ENCODE measurements around the gene LY6G5C. TPM values are rescaled to one million over a fixed set of nuclear protein-coding genes. Genes with fewer than 3 reads are reported as not detected.

Gene LY6G5C
- total and polyA plus RNA-seq, 9 of the 15 experiments (the other 6 are each of a cell fraction or from before 2014, with no cell fraction given): 0.10 to 0.67 (median 0.46) TPM; not detected in 4

DNA sequence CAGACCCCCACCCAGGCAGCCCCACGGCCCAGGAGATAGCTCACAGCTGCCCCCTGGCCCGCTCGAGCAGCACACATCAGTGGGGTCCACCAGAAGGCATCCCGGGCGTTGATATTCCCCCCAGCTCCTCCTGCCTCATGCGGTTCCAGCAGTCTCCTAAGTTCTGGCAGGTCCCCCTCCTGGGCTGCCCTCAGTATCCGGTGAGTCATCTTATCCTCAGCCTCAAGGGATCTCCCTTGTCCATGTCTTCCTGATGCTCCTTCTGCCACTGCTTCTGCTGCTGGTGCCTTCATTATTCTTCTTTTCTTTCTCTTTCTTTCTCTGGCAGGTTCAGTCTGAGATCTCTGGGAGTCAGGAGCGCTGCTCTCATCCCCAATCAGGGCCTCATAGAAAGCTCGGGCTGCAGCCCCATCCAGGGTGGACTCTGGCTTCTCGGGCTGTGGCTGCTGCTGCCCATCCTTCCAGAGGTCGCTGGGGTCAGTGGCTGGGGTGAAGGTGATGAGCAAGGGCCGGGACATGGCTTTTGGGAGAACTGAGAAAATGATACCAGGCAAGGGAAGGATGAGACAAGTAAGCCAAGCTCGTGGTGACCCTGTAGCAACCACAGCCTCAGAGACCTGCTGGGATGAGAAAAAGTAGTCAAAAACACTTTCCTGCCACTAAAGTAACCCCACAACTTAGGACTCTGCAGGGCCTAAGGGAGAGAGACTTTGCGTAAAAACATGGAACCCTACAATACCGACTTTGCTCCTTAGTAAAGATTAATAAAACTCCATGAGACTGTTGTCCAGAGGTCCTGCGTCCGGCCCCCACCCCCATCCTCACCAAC, 16.7 kb downstream of the LY6G5C start (continued):
- TF ChIP-seq, protein P1, sequence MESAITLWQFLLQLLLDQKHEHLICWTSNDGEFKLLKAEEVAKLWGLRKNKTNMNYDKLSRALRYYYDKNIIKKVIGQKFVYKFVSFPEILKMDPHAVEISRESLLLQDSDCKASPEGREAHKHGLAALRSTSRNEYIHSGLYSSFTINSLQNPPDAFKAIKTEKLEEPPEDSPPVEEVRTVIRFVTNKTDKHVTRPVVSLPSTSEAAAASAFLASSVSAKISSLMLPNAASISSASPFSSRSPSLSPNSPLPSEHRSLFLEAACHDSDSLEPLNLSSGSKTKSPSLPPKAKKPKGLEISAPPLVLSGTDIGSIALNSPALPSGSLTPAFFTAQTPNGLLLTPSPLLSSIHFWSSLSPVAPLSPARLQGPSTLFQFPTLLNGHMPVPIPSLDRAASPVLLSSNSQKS (CRISPR knock-in tag; IDR thresholded peaks at IDR 0.05): 0 out of 2 replicates have a peak, but pooled peaks have one; percentile 9
- TF ChIP-seq, protein P2, sequence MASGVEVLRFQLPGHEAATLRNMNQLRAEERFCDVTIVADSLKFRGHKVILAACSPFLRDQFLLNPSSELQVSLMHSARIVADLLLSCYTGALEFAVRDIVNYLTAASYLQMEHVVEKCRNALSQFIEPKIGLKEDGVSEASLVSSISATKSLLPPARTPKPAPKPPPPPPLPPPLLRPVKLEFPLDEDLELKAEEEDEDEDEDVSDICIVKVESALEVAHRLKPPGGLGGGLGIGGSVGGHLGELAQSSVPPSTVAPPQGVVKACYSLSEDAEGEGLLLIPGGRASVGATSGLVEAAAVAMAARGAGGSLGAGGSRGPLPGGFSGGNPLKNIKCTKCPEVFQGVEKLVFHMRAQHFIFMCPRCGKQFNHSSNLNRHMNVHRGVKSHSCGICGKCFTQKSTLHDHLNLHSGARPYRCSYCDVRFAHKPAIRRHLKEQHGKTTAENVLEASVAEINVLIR (CRISPR knock-in tag; IDR thresholded peaks at IDR 0.05): no peak
- TF ChIP-seq, protein P3, sequence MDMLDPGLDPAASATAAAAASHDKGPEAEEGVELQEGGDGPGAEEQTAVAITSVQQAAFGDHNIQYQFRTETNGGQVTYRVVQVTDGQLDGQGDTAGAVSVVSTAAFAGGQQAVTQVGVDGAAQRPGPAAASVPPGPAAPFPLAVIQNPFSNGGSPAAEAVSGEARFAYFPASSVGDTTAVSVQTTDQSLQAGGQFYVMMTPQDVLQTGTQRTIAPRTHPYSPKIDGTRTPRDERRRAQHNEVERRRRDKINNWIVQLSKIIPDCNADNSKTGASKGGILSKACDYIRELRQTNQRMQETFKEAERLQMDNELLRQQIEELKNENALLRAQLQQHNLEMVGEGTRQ (CRISPR knock-in tag; IDR thresholded peaks at IDR 0.05): no peak
- TF ChIP-seq, protein P4, sequence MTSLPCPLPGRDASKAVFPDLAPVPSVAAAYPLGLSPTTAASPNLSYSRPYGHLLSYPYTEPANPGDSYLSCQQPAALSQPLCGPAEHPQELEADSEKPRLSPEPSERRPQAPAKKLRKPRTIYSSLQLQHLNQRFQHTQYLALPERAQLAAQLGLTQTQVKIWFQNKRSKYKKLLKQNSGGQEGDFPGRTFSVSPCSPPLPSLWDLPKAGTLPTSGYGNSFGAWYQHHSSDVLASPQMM (CRISPR knock-in tag; IDR thresholded peaks at IDR 0.05): no peak
- TF ChIP-seq CBX1 (IDR thresholded peaks at IDR 0.05; ENCODE audit: low read depth): no peak
- TF ChIP-seq ZNF41 (CRISPR knock-in tag; conservative IDR thresholded peaks at IDR 0.05): no peak
- no peak for TF ChIP-seq ZNF79 (CRISPR knock-in tag; IDR thresholded peaks at IDR 0.05; ENCODE audit: low read depth)
- TF ChIP-seq, protein P5, sequence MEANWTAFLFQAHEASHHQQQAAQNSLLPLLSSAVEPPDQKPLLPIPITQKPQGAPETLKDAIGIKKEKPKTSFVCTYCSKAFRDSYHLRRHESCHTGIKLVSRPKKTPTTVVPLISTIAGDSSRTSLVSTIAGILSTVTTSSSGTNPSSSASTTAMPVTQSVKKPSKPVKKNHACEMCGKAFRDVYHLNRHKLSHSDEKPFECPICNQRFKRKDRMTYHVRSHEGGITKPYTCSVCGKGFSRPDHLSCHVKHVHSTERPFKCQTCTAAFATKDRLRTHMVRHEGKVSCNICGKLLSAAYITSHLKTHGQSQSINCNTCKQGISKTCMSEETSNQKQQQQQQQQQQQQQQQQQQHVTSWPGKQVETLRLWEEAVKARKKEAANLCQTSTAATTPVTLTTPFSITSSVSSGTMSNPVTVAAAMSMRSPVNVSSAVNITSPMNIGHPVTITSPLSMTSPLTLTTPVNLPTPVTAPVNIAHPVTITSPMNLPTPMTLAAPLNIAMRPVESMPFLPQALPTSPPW (CRISPR knock-in tag; IDR thresholded peaks at IDR 0.05): no peak
- TF ChIP-seq MTA2 (IDR thresholded peaks at IDR 0.05; ENCODE audit: low read depth): no peak
- peak; percentile 98 for TF ChIP-seq ETV5 (CRISPR knock-in tag; IDR thresholded peaks at IDR 0.05; ENCODE audit: low read depth)
- TF ChIP-seq, protein P6, sequence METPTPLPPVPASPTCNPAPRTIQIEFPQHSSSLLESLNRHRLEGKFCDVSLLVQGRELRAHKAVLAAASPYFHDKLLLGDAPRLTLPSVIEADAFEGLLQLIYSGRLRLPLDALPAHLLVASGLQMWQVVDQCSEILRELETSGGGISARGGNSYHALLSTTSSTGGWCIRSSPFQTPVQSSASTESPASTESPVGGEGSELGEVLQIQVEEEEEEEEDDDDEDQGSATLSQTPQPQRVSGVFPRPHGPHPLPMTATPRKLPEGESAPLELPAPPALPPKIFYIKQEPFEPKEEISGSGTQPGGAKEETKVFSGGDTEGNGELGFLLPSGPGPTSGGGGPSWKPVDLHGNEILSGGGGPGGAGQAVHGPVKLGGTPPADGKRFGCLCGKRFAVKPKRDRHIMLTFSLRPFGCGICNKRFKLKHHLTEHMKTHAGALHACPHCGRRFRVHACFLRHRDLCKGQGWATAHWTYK (CRISPR knock-in tag; IDR thresholded peaks at IDR 0.05): peak; percentile 55; the same call in 1 of the 2 replicates
- 0 out of 2 replicates have a peak, but pooled peaks have one; percentile 11 for TF ChIP-seq PML (IDR thresholded peaks at IDR 0.05; ENCODE audit: low read length)
- no peak for TF ChIP-seq EP400 (IDR thresholded peaks at IDR 0.05)
- TF ChIP-seq YBX1 (IDR thresholded peaks at IDR 0.05): no peak
- TF ChIP-seq, protein P7, sequence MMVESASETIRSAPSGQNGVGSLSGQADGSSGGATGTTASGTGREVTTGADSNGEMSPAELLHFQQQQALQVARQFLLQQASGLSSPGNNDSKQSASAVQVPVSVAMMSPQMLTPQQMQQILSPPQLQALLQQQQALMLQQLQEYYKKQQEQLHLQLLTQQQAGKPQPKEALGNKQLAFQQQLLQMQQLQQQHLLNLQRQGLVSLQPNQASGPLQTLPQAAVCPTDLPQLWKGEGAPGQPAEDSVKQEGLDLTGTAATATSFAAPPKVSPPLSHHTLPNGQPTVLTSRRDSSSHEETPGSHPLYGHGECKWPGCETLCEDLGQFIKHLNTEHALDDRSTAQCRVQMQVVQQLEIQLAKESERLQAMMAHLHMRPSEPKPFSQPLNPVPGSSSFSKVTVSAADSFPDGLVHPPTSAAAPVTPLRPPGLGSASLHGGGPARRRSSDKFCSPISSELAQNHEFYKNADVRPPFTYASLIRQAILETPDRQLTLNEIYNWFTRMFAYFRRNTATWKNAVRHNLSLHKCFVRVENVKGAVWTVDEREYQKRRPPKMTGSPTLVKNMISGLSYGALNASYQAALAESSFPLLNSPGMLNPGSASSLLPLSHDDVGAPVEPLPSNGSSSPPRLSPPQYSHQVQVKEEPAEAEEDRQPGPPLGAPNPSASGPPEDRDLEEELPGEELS (CRISPR knock-in tag; IDR thresholded peaks at IDR 0.05; ENCODE audit: borderline replicate concordance): no peak; the same call in 1 of the 2 replicates
- TF ChIP-seq CREBBP (IDR thresholded peaks at IDR 0.05; ENCODE audit: low read depth, low read length): no peak
- no peak for TF ChIP-seq C11orf30 (IDR thresholded peaks at IDR 0.05; ENCODE audit: low read depth)
- TF ChIP-seq ZFP30 (CRISPR knock-in tag; IDR thresholded peaks at IDR 0.05; ENCODE audit: borderline replicate concordance): no peak
- no peak for TF ChIP-seq SNRNP70 (optimal IDR thresholded peaks at IDR 0.05; ENCODE audit: low read depth, low read length)
